ENCODE data around the gene PACRG.

- TF ChIP-seq ZFP30 (CRISPR knock-in tag; IDR thresholded peaks at IDR 0.05) (no peak), ARNTL (CRISPR knock-in tag; IDR thresholded peaks at IDR 0.05; ENCODE audit: borderline replicate concordance, low read depth) (no peak), ESRRG (CRISPR knock-in tag; IDR thresholded peaks at IDR 0.05) (no peak), TCF4 (CRISPR knock-in tag; IDR thresholded peaks at IDR 0.05; ENCODE audit: borderline replicate concordance) (no peak), CSDC2 (CRISPR knock-in tag; IDR thresholded peaks at IDR 0.05) (no peak), OSR1 (CRISPR knock-in tag; IDR thresholded peaks at IDR 0.05) (no peak), ZNF8 (CRISPR knock-in tag; IDR thresholded peaks at IDR 0.05) (no peak), BACH2 (CRISPR knock-in tag; IDR thresholded peaks at IDR 0.05; ENCODE audit: borderline replicate concordance) (no peak), RARB (CRISPR knock-in tag; IDR thresholded peaks at IDR 0.05) (no peak), PPARA (CRISPR knock-in tag; IDR thresholded peaks at IDR 0.05; ENCODE audit: borderline replicate concordance) (no peak), ZFP3 (CRISPR knock-in tag; IDR thresholded peaks at IDR 0.05) (no peak), TSHZ2 (CRISPR knock-in tag; IDR thresholded peaks at IDR 0.05) (no peak)
- TF ChIP-seq, protein P1, sequence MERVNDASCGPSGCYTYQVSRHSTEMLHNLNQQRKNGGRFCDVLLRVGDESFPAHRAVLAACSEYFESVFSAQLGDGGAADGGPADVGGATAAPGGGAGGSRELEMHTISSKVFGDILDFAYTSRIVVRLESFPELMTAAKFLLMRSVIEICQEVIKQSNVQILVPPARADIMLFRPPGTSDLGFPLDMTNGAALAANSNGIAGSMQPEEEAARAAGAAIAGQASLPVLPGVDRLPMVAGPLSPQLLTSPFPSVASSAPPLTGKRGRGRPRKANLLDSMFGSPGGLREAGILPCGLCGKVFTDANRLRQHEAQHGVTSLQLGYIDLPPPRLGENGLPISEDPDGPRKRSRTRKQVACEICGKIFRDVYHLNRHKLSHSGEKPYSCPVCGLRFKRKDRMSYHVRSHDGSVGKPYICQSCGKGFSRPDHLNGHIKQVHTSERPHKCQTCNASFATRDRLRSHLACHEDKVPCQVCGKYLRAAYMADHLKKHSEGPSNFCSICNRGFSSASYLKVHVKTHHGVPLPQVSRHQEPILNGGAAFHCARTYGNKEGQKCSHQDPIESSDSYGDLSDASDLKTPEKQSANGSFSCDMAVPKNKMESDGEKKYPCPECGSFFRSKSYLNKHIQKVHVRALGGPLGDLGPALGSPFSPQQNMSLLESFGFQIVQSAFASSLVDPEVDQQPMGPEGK (CRISPR knock-in tag; IDR thresholded peaks at IDR 0.05; ENCODE audit: borderline replicate concordance) = no peak
- TF ChIP-seq, protein P2, sequence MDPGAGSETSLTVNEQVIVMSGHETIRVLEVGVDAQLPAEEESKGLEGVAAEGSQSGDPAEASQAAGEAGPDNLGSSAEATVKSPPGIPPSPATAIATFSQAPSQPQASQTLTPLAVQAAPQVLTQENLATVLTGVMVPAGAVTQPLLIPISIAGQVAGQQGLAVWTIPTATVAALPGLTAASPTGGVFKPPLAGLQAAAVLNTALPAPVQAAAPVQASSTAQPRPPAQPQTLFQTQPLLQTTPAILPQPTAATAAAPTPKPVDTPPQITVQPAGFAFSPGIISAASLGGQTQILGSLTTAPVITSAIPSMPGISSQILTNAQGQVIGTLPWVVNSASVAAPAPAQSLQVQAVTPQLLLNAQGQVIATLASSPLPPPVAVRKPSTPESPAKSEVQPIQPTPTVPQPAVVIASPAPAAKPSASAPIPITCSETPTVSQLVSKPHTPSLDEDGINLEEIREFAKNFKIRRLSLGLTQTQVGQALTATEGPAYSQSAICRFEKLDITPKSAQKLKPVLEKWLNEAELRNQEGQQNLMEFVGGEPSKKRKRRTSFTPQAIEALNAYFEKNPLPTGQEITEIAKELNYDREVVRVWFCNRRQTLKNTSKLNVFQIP (CRISPR knock-in tag; IDR thresholded peaks at IDR 0.05; ENCODE audit: borderline replicate concordance, low read depth) = no peak
Observed at GRCh38 chr6:163248051-163248450, 520.3 kb downstream of the PACRG start.
